Osteoblast (primary cell): ENCODE measurements around the gene ARRDC1. TPM values are rescaled to one million over a fixed set of nuclear protein-coding genes. Genes with fewer than 3 reads are reported as not detected.

Experiments used
- DNase-seq: peaks from one replicate; pipeline ENCODE4 v3.0.0; 2011; ENCODE audit warnings: low spot score, mixed read lengths; ENCODE audit not compliant: insufficient read length; ENCODE audit errors: missing footprints
- H2AFZ ChIP-seq: 2 replicates; pipeline ENCODE4 v1.6.0; 2011; ENCODE audit warnings: mild to moderate bottlenecking, low read length
- H3K27ac ChIP-seq: 2 replicates; pipeline ENCODE4 v1.5.1; 2011; ENCODE audit warnings: mild to moderate bottlenecking, low read depth, low read length, moderate library complexity
- H3K27me3 ChIP-seq: 2 replicates; pipeline ENCODE4 v1.6.0; 2012; ENCODE audit warnings: mild to moderate bottlenecking, control low read depth, inconsistent platforms, low read length, moderate library complexity; ENCODE audit not compliant: insufficient read depth
- H3K36me3 ChIP-seq: 2 replicates; pipeline ENCODE4 v1.5.1; 2011; ENCODE audit warnings: mild to moderate bottlenecking, low read length, control low read depth, moderate library complexity; ENCODE audit not compliant: insufficient read depth
- H3K4me1 ChIP-seq: 2 replicates; pipeline ENCODE4 v1.5.1; 2011; ENCODE audit warnings: mild to moderate bottlenecking, low read length, control low read depth, moderate library complexity; ENCODE audit not compliant: insufficient read depth
- H3K4me2 ChIP-seq: 2 replicates; pipeline ENCODE4 v1.6.0; 2011; ENCODE audit warnings: mild to moderate bottlenecking, low read length; ENCODE audit not compliant: insufficient read depth
- H3K4me3 ChIP-seq: fragments of 200-600 bp; sonication (generic); 3 replicates; pipeline ENCODE4 v1.5.1; 2012; ENCODE audit warnings: mild to moderate bottlenecking, low read length, inconsistent platforms; ENCODE audit not compliant: insufficient read depth
- H3K79me2 ChIP-seq: 2 replicates; pipeline ENCODE4 v1.6.0; 2012; ENCODE audit warnings: mild to moderate bottlenecking, low read length, control low read depth, inconsistent platforms; ENCODE audit not compliant: insufficient read depth
- H3K9me3 ChIP-seq: 2 replicates; pipeline ENCODE4 v1.5.1; 2011; ENCODE audit warnings: low read depth, low read length, control low read depth
- H4K20me1 ChIP-seq: 2 replicates; pipeline ENCODE4 v1.6.0; 2012; ENCODE audit warnings: mild to moderate bottlenecking, low read length, control low read depth; ENCODE audit not compliant: insufficient read depth
- CTCF ChIP-seq: IDR thresholded peaks from 2 replicates; pipeline ENCODE4 v1.5.1; 2011; ENCODE audit warnings: mild to moderate bottlenecking, low read depth, low read length, moderate library complexity; ENCODE audit errors: extremely low read depth
- total RNA-seq: library from RNA; depleted of rRNA; stranded (reverse); fragments of >200 nt; gene quantifications from 2 replicates; pipeline ENCODE4 v1.2.3, GENCODE V29; 2012

ARRDC1 gene
- total RNA-seq, 1 donor, result 11.9 TPM

GRCh38 chr9:137657606-137658005 lies 52.1 kb downstream of the ARRDC1 start:
- H3K36me3 ChIP-seq, result no peaks in the 10 kb centered on the region
- peaks cover 86% of the 10 kb centered on the region for H3K79me2 ChIP-seq
- H3K4me1 ChIP-seq, result no peaks in the 10 kb centered on the region
- no peak for TF ChIP-seq CTCF
- peaks cover 23% of the 10 kb centered on the region for H4K20me1 ChIP-seq
- no peak overlapping the region for H3K27ac ChIP-seq
- no peaks in the 10 kb centered on the region for H3K9me3 ChIP-seq
- H2AFZ ChIP-seq, result no peak overlapping the region
- no peak for DNase-seq
- H3K4me2 ChIP-seq, result no peak overlapping the region
- no peak overlapping the region for H3K4me3 ChIP-seq
- H3K27me3 ChIP-seq, result no peaks in the 10 kb centered on the region

GRCh38 chr9:137658781-137659180 lies 53.3 kb downstream of the ARRDC1 start:
- Histone ChIP-seq H4K20me1 (peaks cover 31% of the 10 kb centered on the region), H2AFZ (no peak overlapping the region)

GRCh38 chr9:137660144-137660543 lies 54.7 kb downstream of the ARRDC1 start:
- no peak for TF ChIP-seq CTCF
- H3K79me2 ChIP-seq, result peaks cover 87% of the 10 kb centered on the region

More at GRCh38 chr9:137658781-137659180, 53.3 kb downstream of the ARRDC1 start:
- Histone ChIP-seq H3K27me3 (no peaks in the 10 kb centered on the region), H3K36me3 (no peaks in the 10 kb centered on the region), H3K4me1 (no peaks in the 10 kb centered on the region), H3K4me3 (no peak overlapping the region), H3K9me3 (no peaks in the 10 kb centered on the region), H3K79me2 (peaks cover 87% of the 10 kb centered on the region), H3K27ac (no peak overlapping the region), H3K4me2 (no peak overlapping the region)
- DNase-seq, result no peak
- TF ChIP-seq CTCF, result no peak

GRCh38 chr9:137663584-137663983 lies 58.1 kb downstream of the ARRDC1 start:
- Histone ChIP-seq H3K4me1 (peaks cover 9% of the 10 kb centered on the region), H2AFZ (no peak overlapping the region), H4K20me1 (peaks cover 51% of the 10 kb centered on the region), H3K36me3 (peaks cover 5% of the 10 kb centered on the region), H3K4me2 (no peak overlapping the region), H3K27ac (no peak overlapping the region), H3K9me3 (no peaks in the 10 kb centered on the region), H3K27me3 (no peaks in the 10 kb centered on the region), H3K4me3 (no peak overlapping the region), H3K79me2 (peaks cover 89% of the 10 kb centered on the region)
- DNase-seq, result no peak
- no peak for TF ChIP-seq CTCF

More at GRCh38 chr9:137660144-137660543, 54.7 kb downstream of the ARRDC1 start:
- Histone ChIP-seq H3K4me1 (peaks cover 9% of the 10 kb centered on the region), H4K20me1 (peaks cover 38% of the 10 kb centered on the region), H2AFZ (no peak overlapping the region), H3K27me3 (no peaks in the 10 kb centered on the region), H3K27ac (no peak overlapping the region), H3K9me3 (no peaks in the 10 kb centered on the region), H3K4me2 (no peak overlapping the region), H3K4me3 (no peak overlapping the region), H3K36me3 (no peaks in the 10 kb centered on the region)
- no peak for DNase-seq
